Activated naive CD4-positive, alpha-beta T cell treated with anti-CD3 and anti-CD28 coated beads, Interleukin-2, amount 10 ng/mL, durations not matched to agents 7 days and 5 days (primary cell): ENCODE results near the gene NMT2.

Experiments used
- CTCF ChIA-PET: fragments of 350-600 bp; sonication (Branson Sonifier 250); formaldehyde crosslinking; loops from one replicate; lab custom pipeline; 2021; ENCODE audit warnings: antibody characterized with exemption; lab: Charles Lee
- DNase-seq: peaks from one replicate; pipeline ENCODE4 v3.0.0-alpha.2; 2020
- H3K27ac Mint-ChIP-seq: one replicate; pipeline ENCODE4 v1.8.0; 2021; ENCODE audit warnings: mild to moderate bottlenecking, moderate library complexity, mixed read lengths
- H3K27me3 Mint-ChIP-seq: one replicate; pipeline ENCODE4 v1.8.0; 2021; ENCODE audit warnings: mild to moderate bottlenecking, mixed read lengths
- H3K36me3 Mint-ChIP-seq: one replicate; pipeline ENCODE4 v1.8.0; 2021; ENCODE audit warnings: mixed read lengths
- H3K4me1 Mint-ChIP-seq: one replicate; pipeline ENCODE4 v1.8.0; 2021; ENCODE audit warnings: mixed read lengths
- H3K4me3 Mint-ChIP-seq: one replicate; pipeline ENCODE4 v1.8.0; 2021; ENCODE audit warnings: mild to moderate bottlenecking, moderate library complexity, mixed read lengths
- H3K9me3 Mint-ChIP-seq: one replicate; pipeline ENCODE4 v1.8.0; 2021; ENCODE audit warnings: mixed read lengths

Gene NMT2

GRCh38 chr10:15116225-15116624 is 52.3 kb downstream of the NMT2 start:
- no peaks in the 10 kb centered on the region for H3K9me3 Mint-ChIP-seq
- CTCF ChIA-PET = no interaction called here
- H3K36me3 Mint-ChIP-seq = peaks cover 35% of the 10 kb centered on the region

GRCh38 chr10:15113766-15114165 is 54.7 kb downstream of the NMT2 start:
- CTCF ChIA-PET = no interaction called here
- H3K27me3 Mint-ChIP-seq = no peaks in the 10 kb centered on the region
- H3K4me3 Mint-ChIP-seq = no peak overlapping the region
- peaks cover 28% of the 10 kb centered on the region for H3K36me3 Mint-ChIP-seq
- no peaks in the 10 kb centered on the region for H3K9me3 Mint-ChIP-seq
- H3K27ac Mint-ChIP-seq = no peak overlapping the region
- no peak for DNase-seq
- H3K4me1 Mint-ChIP-seq = no peaks in the 10 kb centered on the region

More at GRCh38 chr10:15116225-15116624, 52.3 kb downstream of the NMT2 start:
- H3K27me3 Mint-ChIP-seq = no peaks in the 10 kb centered on the region
- H3K27ac Mint-ChIP-seq = no peak overlapping the region
- H3K4me1 Mint-ChIP-seq = no peaks in the 10 kb centered on the region
- no peak for DNase-seq
- H3K4me3 Mint-ChIP-seq = no peak overlapping the region

- Mint-ChIP-seq H3K4me1 (no peaks in the 10 kb centered on the region), H3K4me3 (no peak overlapping the region), H3K36me3 (peaks cover 30% of the 10 kb centered on the region), H3K27ac (no peak overlapping the region), H3K9me3 (no peaks in the 10 kb centered on the region), H3K27me3 (no peaks in the 10 kb centered on the region)
- DNase-seq = no peak
- CTCF ChIA-PET = no interaction called here
Measured at GRCh38 chr10:15112657-15113056, 55.8 kb downstream of the NMT2 start.

- peaks cover 53% of the 10 kb centered on the region for H3K36me3 Mint-ChIP-seq
Measured at GRCh38 chr10:15106352-15107013, 62.0 kb downstream of the NMT2 start.

GRCh38 chr10:15103513-15103912 is 65.0 kb downstream of the NMT2 start:
- no peaks in the 10 kb centered on the region for H3K9me3 Mint-ChIP-seq
- peaks cover 23% of the 10 kb centered on the region for H3K4me1 Mint-ChIP-seq
- CTCF ChIA-PET = interaction anchor here (1.0 to 1.9 kb wide), 2 partner anchors 22 to 112 kb away, joined by 4 to 7 read pairs; no protein-coding TSS in a partner anchor
- H3K27me3 Mint-ChIP-seq = no peaks in the 10 kb centered on the region
- H3K36me3 Mint-ChIP-seq = peaks cover 57% of the 10 kb centered on the region
- no peak for DNase-seq
- no peak overlapping the region for H3K27ac Mint-ChIP-seq
- H3K4me3 Mint-ChIP-seq = no peak overlapping the region

More at GRCh38 chr10:15106352-15107013, 62.0 kb downstream of the NMT2 start:
- Mint-ChIP-seq H3K4me1 (peaks cover 5% of the 10 kb centered on the region), H3K27ac (no peak overlapping the region), H3K9me3 (no peaks in the 10 kb centered on the region), H3K4me3 (no peak overlapping the region), H3K27me3 (no peaks in the 10 kb centered on the region)
- CTCF ChIA-PET = interaction anchor here (0.7 to 2.6 kb wide), 12 partner anchors 8 to 154 kb away, joined by 3 to 16 read pairs (median 3); partner anchors contain the start of genes MEIG1 and RPP38
- peak; percentile 80 for DNase-seq

- Mint-ChIP-seq H3K4me3 (no peak overlapping the region), H3K27ac (peak overlapping the region; percentile 73), H3K27me3 (peaks cover 18% of the 10 kb centered on the region), H3K4me1 (peaks cover 34% of the 10 kb centered on the region), H3K9me3 (no peaks in the 10 kb centered on the region), H3K36me3 (peaks cover 41% of the 10 kb centered on the region)
- no peak for DNase-seq
- CTCF ChIA-PET = interaction anchor here (0.6 to 1.1 kb wide), 3 partner anchors 25 to 196 kb away, joined by 3 to 4 read pairs (median 3); no protein-coding TSS in a partner anchor
Measured at GRCh38 chr10:15099886-15100285, 68.6 kb downstream of the NMT2 start.

- Mint-ChIP-seq H3K4me3 (peak within 1 kb of the TSS; percentile 95), H3K9me3 (no peaks in the 10 kb centered on the region), H3K27me3 (peaks cover 28% of the 10 kb centered on the region), H3K27ac (peak within 1 kb of the TSS; percentile 95), H3K36me3 (peaks cover 26% of the 10 kb centered on the region), H3K4me1 (peaks cover 34% of the 10 kb centered on the region)
- CTCF ChIA-PET = interaction anchor here (0.8 to 1.0 kb wide), 2 partner anchors 8 to 9 kb away, joined by 3 to 5 read pairs; no protein-coding TSS in a partner anchor
- peak; percentile 95 for DNase-seq
Measured at GRCh38 chr10:15097011-15097812, 71.3 kb downstream of the NMT2 start, which contains the start of gene RPP38. Gene RPP38, plus strand, starts transcription at chr10:15097355. Its CDS starts 5,960 bp downstream, at chr10:15103315.

- Mint-ChIP-seq H3K9me3 (no peaks in the 10 kb centered on the region), H3K27me3 (peaks cover 34% of the 10 kb centered on the region), H3K4me3 (peak overlapping the region; percentile 95), H3K36me3 (peaks cover 22% of the 10 kb centered on the region), H3K4me1 (peaks cover 34% of the 10 kb centered on the region), H3K27ac (peak overlapping the region; percentile 95)
- no peak for DNase-seq
- CTCF ChIA-PET = interaction anchor here (0.7 kb wide), 1 partner anchor 155 kb away, joined by 3 read pairs; no protein-coding TSS in a partner anchor
Measured at GRCh38 chr10:15096661-15097010, 71.9 kb downstream of the NMT2 start.

GRCh38 chr10:15092855-15093408 is 75.6 kb downstream of the NMT2 start:
- peaks cover 17% of the 10 kb centered on the region for H3K4me1 Mint-ChIP-seq
- H3K27ac Mint-ChIP-seq = no peak overlapping the region
- H3K9me3 Mint-ChIP-seq = no peaks in the 10 kb centered on the region
- H3K27me3 Mint-ChIP-seq = peaks cover 49% of the 10 kb centered on the region
- CTCF ChIA-PET = no interaction called here
- no peak for DNase-seq
- H3K4me3 Mint-ChIP-seq = no peak overlapping the region
- H3K36me3 Mint-ChIP-seq = peaks cover 4% of the 10 kb centered on the region

- Mint-ChIP-seq H3K9me3 (no peaks in the 10 kb centered on the region), H3K4me3 (no peak overlapping the region), H3K36me3 (no peaks in the 10 kb centered on the region), H3K4me1 (peaks cover 9% of the 10 kb centered on the region), H3K27ac (no peak overlapping the region), H3K27me3 (peaks cover 48% of the 10 kb centered on the region)
- no peak for DNase-seq
- CTCF ChIA-PET = no interaction called here
Measured at GRCh38 chr10:15091418-15091817, 77.1 kb downstream of the NMT2 start.

GRCh38 chr10:15088428-15089261 is 79.8 kb downstream of the NMT2 start, which contains the start of gene ACBD7:
Gene ACBD7, minus strand, starts transcription at chr10:15088776. Its CDS starts 48 bp downstream, at chr10:15088728.
- Mint-ChIP-seq H3K27me3 (peaks cover 47% of the 10 kb centered on the region), H3K9me3 (no peaks in the 10 kb centered on the region), H3K27ac (no peak within 1 kb of the TSS), H3K36me3 (no peaks in the 10 kb centered on the region), H3K4me1 (peaks cover 3% of the 10 kb centered on the region), H3K4me3 (peak within 1 kb of the TSS; percentile 71)
- DNase-seq = peak; percentile 88
- CTCF ChIA-PET = no interaction called here

GRCh38 chr10:15084502-15084922 is 84.0 kb downstream of the NMT2 start:
- peaks cover 23% of the 10 kb centered on the region for H3K27me3 Mint-ChIP-seq
- peaks cover 3% of the 10 kb centered on the region for H3K4me1 Mint-ChIP-seq
- H3K36me3 Mint-ChIP-seq = no peaks in the 10 kb centered on the region
- CTCF ChIA-PET = no interaction called here
- H3K4me3 Mint-ChIP-seq = no peak overlapping the region
- no peaks in the 10 kb centered on the region for H3K9me3 Mint-ChIP-seq
- no peak for DNase-seq
- H3K27ac Mint-ChIP-seq = no peak overlapping the region

- Mint-ChIP-seq H3K4me1 (peaks cover 3% of the 10 kb centered on the region), H3K36me3 (no peaks in the 10 kb centered on the region), H3K4me3 (no peak overlapping the region), H3K27me3 (peaks cover 23% of the 10 kb centered on the region), H3K27ac (no peak overlapping the region), H3K9me3 (no peaks in the 10 kb centered on the region)
- DNase-seq = no peak
- CTCF ChIA-PET = no interaction called here
Measured at GRCh38 chr10:15083674-15084501, 84.6 kb downstream of the NMT2 start.
